ENCODE data around the gene TNFSF8. TPM values are rescaled to one million over a fixed set of nuclear protein-coding genes. Genes with fewer than 3 reads are reported as not detected.

TNFSF8 gene
- total RNA-seq, 6 donors from 2014 or later: 2.6 to 6.5 (median 4.8) TPM

DNA sequence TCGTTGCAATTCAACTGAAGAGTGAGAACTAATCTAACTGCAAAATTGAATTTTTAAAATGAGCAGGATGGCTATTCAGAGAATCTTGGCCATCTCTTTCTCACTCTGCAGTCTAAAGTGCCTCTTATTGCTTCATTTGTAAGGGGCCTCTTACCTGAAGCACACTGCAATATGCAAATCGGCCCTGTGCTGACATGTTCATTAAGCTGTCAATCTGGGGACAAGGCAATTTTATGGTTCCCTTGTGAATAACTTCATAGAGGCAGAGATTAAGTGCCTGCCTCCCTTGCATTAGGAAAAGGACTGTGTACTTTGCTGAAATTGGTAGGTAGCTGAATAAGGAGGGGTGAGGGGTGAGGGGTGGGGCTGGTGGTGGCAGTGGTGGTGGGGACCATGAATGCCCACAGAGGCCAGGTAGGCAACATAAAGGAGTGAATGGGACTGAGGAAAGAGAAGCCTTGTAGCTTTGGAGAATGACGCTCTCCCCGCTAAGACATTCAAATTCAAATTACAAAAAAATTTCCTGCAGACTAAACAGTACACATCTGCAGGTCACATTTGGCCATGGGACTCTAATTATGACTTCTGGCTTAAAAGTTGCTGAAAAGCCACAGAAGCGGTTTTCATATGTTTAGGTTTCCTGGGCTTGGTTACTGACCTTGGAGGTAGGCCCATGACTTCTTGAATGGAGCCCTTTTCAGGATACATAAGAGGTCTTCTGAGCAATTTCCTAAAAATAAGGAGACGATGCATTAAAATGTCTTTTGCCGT lies 25.0 kb downstream of the TNFSF8 start:
- Histone ChIP-seq H3K27ac (peak overlapping the region in 1 of 4 donors; percentile 24), H3K4me1 (peaks cover 0 to 32% (median 17%) of the 10 kb centered on the region in 4 donors), H3K27me3 (no peaks in the 10 kb centered on the region), H3K9me3 (no peaks in the 10 kb centered on the region), H3K4me3 (no peak overlapping the region), H3K36me3 (no peaks in the 10 kb centered on the region)
- TF ChIP-seq POLR2A (IDR thresholded peaks at IDR 0.05) (no peak), POLR2AphosphoS5 (IDR thresholded peaks at IDR 0.05) (no peak), EP300 (IDR thresholded peaks at IDR 0.05) (no peak)
- TF ChIP-seq, protein P1, sequence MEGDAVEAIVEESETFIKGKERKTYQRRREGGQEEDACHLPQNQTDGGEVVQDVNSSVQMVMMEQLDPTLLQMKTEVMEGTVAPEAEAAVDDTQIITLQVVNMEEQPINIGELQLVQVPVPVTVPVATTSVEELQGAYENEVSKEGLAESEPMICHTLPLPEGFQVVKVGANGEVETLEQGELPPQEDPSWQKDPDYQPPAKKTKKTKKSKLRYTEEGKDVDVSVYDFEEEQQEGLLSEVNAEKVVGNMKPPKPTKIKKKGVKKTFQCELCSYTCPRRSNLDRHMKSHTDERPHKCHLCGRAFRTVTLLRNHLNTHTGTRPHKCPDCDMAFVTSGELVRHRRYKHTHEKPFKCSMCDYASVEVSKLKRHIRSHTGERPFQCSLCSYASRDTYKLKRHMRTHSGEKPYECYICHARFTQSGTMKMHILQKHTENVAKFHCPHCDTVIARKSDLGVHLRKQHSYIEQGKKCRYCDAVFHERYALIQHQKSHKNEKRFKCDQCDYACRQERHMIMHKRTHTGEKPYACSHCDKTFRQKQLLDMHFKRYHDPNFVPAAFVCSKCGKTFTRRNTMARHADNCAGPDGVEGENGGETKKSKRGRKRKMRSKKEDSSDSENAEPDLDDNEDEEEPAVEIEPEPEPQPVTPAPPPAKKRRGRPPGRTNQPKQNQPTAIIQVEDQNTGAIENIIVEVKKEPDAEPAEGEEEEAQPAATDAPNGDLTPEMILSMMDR (IDR thresholded peaks at IDR 0.05): no peak
- WGBS, 2 donors: 72 to 78% methylated on average over 7 of the region's 7 CpGs
- DNase-seq: peak in 1 of 2 donors; percentile 56
- peak in 1 of 2 donors; percentile 19 for ATAC-seq (ENCODE audit: low FRiP score in 2 of 2)

DNA sequence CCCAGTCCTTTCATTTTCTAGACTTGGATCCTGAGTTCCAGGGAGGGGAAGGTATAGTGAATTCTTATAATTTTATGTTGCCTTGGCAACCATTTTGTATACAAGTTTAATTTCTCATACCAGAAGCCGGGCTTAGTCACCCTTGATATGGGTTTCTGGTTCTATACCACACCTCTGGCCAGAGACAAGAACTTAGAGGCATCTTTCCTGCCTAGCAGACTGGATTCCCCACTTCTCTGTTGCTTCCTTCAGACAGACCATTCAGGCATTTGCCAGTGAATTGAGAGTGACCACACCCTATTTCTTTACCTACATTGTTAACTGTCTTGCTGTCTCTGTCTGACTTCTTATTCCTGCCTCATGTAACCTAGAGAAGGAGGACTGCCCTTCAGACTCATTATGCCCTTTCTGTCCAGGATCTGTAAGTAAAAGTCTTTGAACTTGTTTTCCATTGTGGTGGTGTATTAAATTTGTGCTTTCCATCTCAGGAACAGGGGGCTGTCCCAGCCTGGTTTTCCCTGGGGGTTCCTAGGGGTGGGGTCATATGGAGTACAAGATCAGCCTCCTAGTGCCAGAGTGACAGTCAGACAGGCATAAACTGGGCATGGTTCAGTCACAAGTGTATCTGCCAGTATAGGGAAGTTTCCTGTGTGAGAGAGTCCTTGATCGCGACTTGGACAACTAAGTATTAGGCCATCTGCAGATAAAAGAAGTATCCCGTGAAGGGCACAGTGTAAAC lies 27.4 kb downstream of the TNFSF8 start:
- no peak overlapping the region for H3K4me3 ChIP-seq
- ATAC-seq (ENCODE audit: low FRiP score in 2 of 2) (no peak), DNase-seq (no peak)
- no peak for TF ChIP-seq EP300 (IDR thresholded peaks at IDR 0.05)
- TF ChIP-seq POLR2A (IDR thresholded peaks at IDR 0.05): no peak
- TF ChIP-seq, protein P1 (IDR thresholded peaks at IDR 0.05): no peak
- H3K36me3 ChIP-seq: no peaks in the 10 kb centered on the region
- peaks cover 8 to 39% (median 18%) of the 10 kb centered on the region in 4 donors for H3K4me1 ChIP-seq
- H3K27me3 ChIP-seq: no peaks in the 10 kb centered on the region
- WGBS, 2 donors: 70 to 75% methylated on average over 4 of the region's 4 CpGs
- H3K27ac ChIP-seq: no peak overlapping the region
- no peaks in the 10 kb centered on the region for H3K9me3 ChIP-seq

DNA sequence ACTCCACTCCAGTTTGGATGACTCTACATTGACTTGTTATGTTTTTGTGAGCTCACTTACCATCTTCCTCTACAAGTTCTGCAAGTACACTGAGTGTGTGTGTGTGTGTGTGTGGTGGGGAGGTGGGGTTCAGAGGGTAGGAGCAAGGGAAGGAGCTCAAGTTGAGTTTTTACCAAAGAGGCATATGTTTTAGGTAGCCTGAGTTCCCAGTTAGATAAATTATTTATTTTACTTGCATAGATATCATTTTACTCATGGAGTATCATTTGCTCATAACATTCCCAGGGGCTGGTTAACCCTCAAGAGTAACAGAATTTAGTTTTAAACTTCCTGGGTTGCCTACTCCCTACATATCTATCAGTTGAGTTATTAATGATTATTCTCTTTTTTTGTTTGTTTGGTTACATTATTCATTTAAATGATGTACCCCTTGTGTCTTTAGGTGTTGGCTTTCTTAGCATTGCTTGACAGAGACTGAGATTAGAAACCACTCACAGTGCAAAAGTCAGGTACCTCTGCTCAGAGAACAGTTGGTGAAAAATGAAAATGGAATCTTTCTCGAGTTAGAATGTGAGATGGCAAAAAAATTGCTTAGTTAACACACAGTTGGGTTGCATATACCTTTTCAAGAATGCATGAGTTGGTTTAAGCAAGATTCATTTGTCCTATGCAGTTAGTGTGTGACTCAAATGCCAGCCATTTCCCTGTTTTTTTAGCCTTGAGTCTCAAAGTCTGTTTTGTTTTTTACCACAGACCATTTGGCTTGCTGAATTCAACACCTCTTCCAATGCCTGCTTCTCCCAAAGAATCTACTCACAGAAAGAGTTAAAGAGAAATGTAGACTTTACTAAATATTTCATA lies 29.2 kb downstream of the TNFSF8 start:
- no peaks in the 10 kb centered on the region for H3K9me3 ChIP-seq
- no peak overlapping the region for H3K27ac ChIP-seq
- no peak overlapping the region for H3K4me3 ChIP-seq
- DNase-seq (no peak), ATAC-seq (ENCODE audit: low FRiP score in 2 of 2) (no peak)
- WGBS, 2 donors: 68 to 85% methylated on average over 1 of the region's 1 CpG
- no peaks in the 10 kb centered on the region for H3K36me3 ChIP-seq
- TF ChIP-seq POLR2A (IDR thresholded peaks at IDR 0.05) (no peak), POLR2AphosphoS5 (IDR thresholded peaks at IDR 0.05) (no peak), EP300 (IDR thresholded peaks at IDR 0.05) (no peak)
- TF ChIP-seq, protein P1 (IDR thresholded peaks at IDR 0.05): no peak
- H3K4me1 ChIP-seq: peaks cover 8 to 29% (median 14%) of the 10 kb centered on the region in 4 donors
- H3K27me3 ChIP-seq: no peaks in the 10 kb centered on the region

DNA sequence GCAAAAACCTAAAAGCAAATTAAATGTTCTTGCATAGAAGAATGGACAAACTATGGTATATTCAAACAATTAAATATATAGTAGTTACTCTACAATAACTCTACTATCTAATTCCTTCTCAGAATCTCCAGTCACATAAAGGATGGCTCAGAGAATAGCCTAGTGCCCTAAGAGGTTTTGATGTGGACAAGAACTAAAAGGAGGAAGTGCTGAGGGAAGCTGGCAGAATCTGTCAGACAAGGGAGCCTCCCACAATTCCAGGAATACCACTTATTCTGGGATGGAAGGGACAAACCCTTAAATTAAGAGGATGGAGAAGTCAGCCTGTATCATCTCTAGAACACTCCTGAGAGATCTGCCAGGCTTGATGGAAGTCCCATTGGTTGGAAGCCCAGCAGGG lies 30.4 kb downstream of the TNFSF8 start:
- Histone ChIP-seq H3K27me3 (no peaks in the 10 kb centered on the region), H3K27ac (no peak overlapping the region), H3K36me3 (no peaks in the 10 kb centered on the region), H3K4me3 (no peak overlapping the region), H3K4me1 (peaks cover 12 to 31% (median 16%) of the 10 kb centered on the region in 4 donors), H3K9me3 (no peaks in the 10 kb centered on the region)
- DNase-seq (no peak), ATAC-seq (ENCODE audit: low FRiP score in 2 of 2) (no peak)
- TF ChIP-seq POLR2A (IDR thresholded peaks at IDR 0.05): no peak
- TF ChIP-seq POLR2AphosphoS5 (IDR thresholded peaks at IDR 0.05): no peak
- no peak for TF ChIP-seq EP300 (IDR thresholded peaks at IDR 0.05)
- TF ChIP-seq, protein P1 (IDR thresholded peaks at IDR 0.05): no peak

Measured in upper lobe of left lung (tissue), 6 donors.